ENCODE data around the gene TTLL7.

DNA sequence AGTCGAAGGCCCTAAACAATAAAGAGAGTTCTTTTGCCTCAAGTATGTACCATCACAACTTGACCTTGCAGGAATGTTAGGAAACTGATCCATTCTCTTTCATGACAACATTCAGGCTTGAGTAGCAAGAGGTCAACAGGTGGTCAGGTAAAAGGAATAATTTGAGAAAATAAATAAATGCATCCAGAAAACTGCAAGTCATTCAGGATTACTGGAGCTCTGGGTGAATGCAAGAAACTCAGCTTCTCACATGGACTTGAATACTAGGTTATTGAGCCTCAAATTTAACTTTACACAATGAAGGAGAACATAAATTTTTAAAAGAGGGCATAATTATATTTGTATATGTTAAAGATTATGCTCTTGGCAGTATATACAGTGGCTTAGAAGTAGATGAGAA, 76.5 kb downstream of the TTLL7 start:
- TF ChIP-seq, protein P1, sequence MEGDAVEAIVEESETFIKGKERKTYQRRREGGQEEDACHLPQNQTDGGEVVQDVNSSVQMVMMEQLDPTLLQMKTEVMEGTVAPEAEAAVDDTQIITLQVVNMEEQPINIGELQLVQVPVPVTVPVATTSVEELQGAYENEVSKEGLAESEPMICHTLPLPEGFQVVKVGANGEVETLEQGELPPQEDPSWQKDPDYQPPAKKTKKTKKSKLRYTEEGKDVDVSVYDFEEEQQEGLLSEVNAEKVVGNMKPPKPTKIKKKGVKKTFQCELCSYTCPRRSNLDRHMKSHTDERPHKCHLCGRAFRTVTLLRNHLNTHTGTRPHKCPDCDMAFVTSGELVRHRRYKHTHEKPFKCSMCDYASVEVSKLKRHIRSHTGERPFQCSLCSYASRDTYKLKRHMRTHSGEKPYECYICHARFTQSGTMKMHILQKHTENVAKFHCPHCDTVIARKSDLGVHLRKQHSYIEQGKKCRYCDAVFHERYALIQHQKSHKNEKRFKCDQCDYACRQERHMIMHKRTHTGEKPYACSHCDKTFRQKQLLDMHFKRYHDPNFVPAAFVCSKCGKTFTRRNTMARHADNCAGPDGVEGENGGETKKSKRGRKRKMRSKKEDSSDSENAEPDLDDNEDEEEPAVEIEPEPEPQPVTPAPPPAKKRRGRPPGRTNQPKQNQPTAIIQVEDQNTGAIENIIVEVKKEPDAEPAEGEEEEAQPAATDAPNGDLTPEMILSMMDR (IDR thresholded peaks at IDR 0.05 in 8 of 11, conservative IDR thresholded peaks at IDR 0.05 in 3 of 11) = no peak
- TF ChIP-seq POLR2A (IDR thresholded peaks at IDR 0.05) (no peak), POLR2AphosphoS5 (IDR thresholded peaks at IDR 0.05) (no peak)
